SK-N-SH (cell line): Measurements from ENCODE around the gene MRPS6. TPM values are rescaled to one million over a fixed set of nuclear protein-coding genes. Genes with fewer than 3 reads are reported as not detected.

Experiments
- CTCF ChIA-PET: fragments of 300-600, 350-600 bp; formaldehyde crosslinking; extraction: SDS; loops from one replicate; lab custom pipeline; 2021; lab: Yijun Ruan, JAX
- POLR2A ChIA-PET: fragments of 350-600 bp; sonication (Branson Sonifier 250); formaldehyde crosslinking; extraction: SDS; loops from one replicate; lab custom pipeline; 2020; ENCODE audit warnings: antibody characterized with exemption, inconsistent platforms; lab: Yijun Ruan, JAX
- DNase-seq: peaks from one replicate; pipeline ENCODE4 v3.0.0; 2012
- H2AFZ ChIP-seq: fragments of 200-600 bp; sonication (generic); 2 replicates; pipeline ENCODE4 v1.8.1; 2016; ENCODE audit warnings: antibody characterized with exemption, mild to moderate bottlenecking, low read depth
- H3F3A ChIP-seq: fragments of 200-600 bp; sonication (generic); replicated peaks from 2 replicates; pipeline ENCODE3; 2016; ENCODE audit warnings: antibody characterized with exemption, mild to moderate bottlenecking; ENCODE audit not compliant: insufficient read depth
- H3K27ac ChIP-seq, 2 experiments: fragments of 200-500 bp in 1 of 2; fragments of 200-600 bp in 1 of 2; sonication (Bioruptor generic) in 1 of 2; sonication (generic), shearing (Covaris generic) in 1 of 2; 2 replicates each; pipeline versions ENCODE4 v1.5.1 to v1.6.1; 2014 to 2016; ENCODE audit warnings: low read depth in 2 of 2, inconsistent platforms in 1 of 2, low read length in 1 of 2, mild to moderate bottlenecking in 1 of 2, mixed read lengths in 1 of 2
- H3K27me3 ChIP-seq: fragments of 200-600 bp; sonication (generic), shearing (Covaris generic); 2 replicates; pipeline ENCODE4 v1.6.1; 2016; ENCODE audit warnings: mixed run types; ENCODE audit not compliant: insufficient read depth
- H3K36me3 ChIP-seq, 2 experiments: fragments of 200-500 bp in 1 of 2; fragments of 200-600 bp in 1 of 2; sonication (Bioruptor generic) in 1 of 2; sonication (generic) in 1 of 2; replicated peaks in 1 of 2; 2 replicates each; pipeline versions ENCODE3 to v1.5.1; 2014 to 2016; ENCODE audit warnings: low read length in 1 of 2, mild to moderate bottlenecking in 1 of 2; ENCODE audit not compliant: insufficient read depth in 2 of 2, control insufficient read depth in 1 of 2
- H3K4me1 ChIP-seq, 2 experiments: fragments of 200-500 bp in 1 of 2; fragments of 200-600 bp in 1 of 2; sonication (Bioruptor generic) in 1 of 2; sonication (generic), shearing (Covaris generic) in 1 of 2; 2 replicates each; pipeline versions ENCODE4 v1.5.1 to v1.6.1; 2014 to 2016; ENCODE audit warnings: low read depth in 1 of 2, low read length in 1 of 2, mixed run types in 1 of 2; ENCODE audit not compliant: insufficient read depth in 2 of 2, control insufficient read depth in 1 of 2
- H3K4me2 ChIP-seq: fragments of 200-600 bp; sonication (generic), shearing (Covaris generic); 2 replicates; pipeline ENCODE4 v1.6.1; 2017; ENCODE audit warnings: mixed run types
- H3K4me3 ChIP-seq, 2 experiments: fragments of 200-500 bp in 1 of 2; fragments of 200-600 bp in 1 of 2; sonication (Bioruptor generic) in 1 of 2; sonication (generic), shearing (Covaris generic) in 1 of 2; 2 replicates each; pipeline versions ENCODE4 v1.5.1 to v1.8.1; 2014 to 2016; ENCODE audit warnings: low read depth in 2 of 2, inconsistent platforms in 1 of 2, low read length in 1 of 2, mild to moderate bottlenecking in 1 of 2, mixed read lengths in 1 of 2, moderate library complexity in 1 of 2
- H3K79me2 ChIP-seq: fragments of 200-600 bp; sonication (generic); 2 replicates; pipeline ENCODE4 v1.8.1; 2017; ENCODE audit warnings: mild to moderate bottlenecking; ENCODE audit not compliant: insufficient read depth
- H3K9ac ChIP-seq: fragments of 200-600 bp; sonication (generic); 2 replicates; pipeline ENCODE4 v1.6.1; 2017; ENCODE audit warnings: mixed run types
- H3K9me2 ChIP-seq: fragments of 200-600 bp; sonication (generic); 2 replicates; pipeline ENCODE4 v1.6.1; 2017; ENCODE audit warnings: mixed run types
- H3K9me3 ChIP-seq: fragments of 200-600 bp; sonication (generic); 2 replicates; pipeline ENCODE4 v1.6.1; 2017; ENCODE audit warnings: mixed run types, mild to moderate bottlenecking, moderate library complexity
- H4K20me1 ChIP-seq: fragments of 200-600 bp; sonication (generic); 2 replicates; pipeline ENCODE4 v1.6.1; 2017; ENCODE audit warnings: mild to moderate bottlenecking, mixed run types; ENCODE audit not compliant: insufficient read depth
- CHD2 ChIP-seq: fragments of 150-350 bp; IDR thresholded peaks from 2 replicates; pipeline ENCODE4 v1.6.1; 2018; ENCODE audit warnings: low read length; ENCODE audit not compliant: partially characterized antibody
- ELF1 ChIP-seq: IDR thresholded peaks from 2 replicates; pipeline ENCODE4 v1.4.0; 2012
- FOXJ3 ChIP-seq: sonication (generic); formaldehyde crosslinking; IDR thresholded peaks from 2 replicates; pipeline ENCODE4 v1.5.1; 2020; ENCODE audit warnings: mild to moderate bottlenecking, missing genetic modification reagents
- GATA2 ChIP-seq: sonication (generic); formaldehyde crosslinking; IDR thresholded peaks from 2 replicates; pipeline ENCODE4 v1.5.0; 2020; ENCODE audit warnings: mild to moderate bottlenecking, missing genetic modification reagents
- JUND ChIP-seq: IDR thresholded peaks from 2 replicates; pipeline ENCODE4 v1.4.0; 2012
- MEF2A ChIP-seq: IDR thresholded peaks from 2 replicates; pipeline ENCODE4 v1.4.0; 2012; ENCODE audit warnings: low read depth, borderline replicate concordance
- NFIC ChIP-seq: IDR thresholded peaks from 2 replicates; pipeline ENCODE4 v1.4.0; 2012; ENCODE audit warnings: borderline replicate concordance
- RAD21 ChIP-seq: IDR thresholded peaks from 2 replicates; pipeline ENCODE4 v1.6.1; 2012; ENCODE audit warnings: mild to moderate bottlenecking, low read length
- RCOR1 ChIP-seq: fragments of 150-350 bp; IDR thresholded peaks from 2 replicates; pipeline ENCODE4 v1.6.1; 2017; ENCODE audit warnings: antibody characterized with exemption, low read length
- RFX5 ChIP-seq: IDR thresholded peaks from 2 replicates; pipeline ENCODE4 v1.6.1; 2012; ENCODE audit warnings: mild to moderate bottlenecking, improper control_type of control experiment, low read length
- SIN3A ChIP-seq: IDR thresholded peaks from 2 replicates; pipeline ENCODE4 v1.6.1; 2012; ENCODE audit warnings: low read depth, mild to moderate bottlenecking, low read length, moderate library complexity, borderline replicate concordance
- SMC3 ChIP-seq: IDR thresholded peaks from 2 replicates; pipeline ENCODE4 v1.6.1; 2012; ENCODE audit warnings: low read depth, low read length, improper control_type of control experiment
- TCF12 ChIP-seq: IDR thresholded peaks from 2 replicates; pipeline ENCODE4 v1.4.0; 2012
- WGBS: methylation state at CpG from one replicate; pipeline ENCODE4 v1.1.6; 2017; ENCODE audit warnings: low lambda C conversion rate; 5-methylcytosine and 5-hydroxymethylcytosine counted together
- polyA plus RNA-seq, 3 experiments: library from polyadenylated mRNA; depleted of rRNA; stranded (reverse); fragments of >200 nt; gene quantifications; 2 replicates each; pipeline ENCODE4 v1.2.3, GENCODE V29; 2012
- TF ChIP-seq, protein P1 (sequence below): fragments of 200-600 bp; sonication (generic); IDR thresholded peaks from 2 replicates; pipeline ENCODE4 v1.6.1; 2017; ENCODE audit warnings: antibody characterized with exemption, mild to moderate bottlenecking, moderate library complexity
- TF ChIP-seq, protein P2 (sequence below): IDR thresholded peaks from 2 replicates; pipeline ENCODE4; 2012
- TF ChIP-seq, protein P3 (sequence below): fragments of 150-350 bp; IDR thresholded peaks from 2 replicates; pipeline ENCODE4 v1.6.1; 2017; ENCODE audit warnings: antibody characterized with exemption, low read length, low read depth, borderline replicate concordance

Gene MRPS6
- polyA plus RNA-seq, 1 of the 3 experiments (the other 2 are of a cell fraction): 69.2 TPM

DNA sequence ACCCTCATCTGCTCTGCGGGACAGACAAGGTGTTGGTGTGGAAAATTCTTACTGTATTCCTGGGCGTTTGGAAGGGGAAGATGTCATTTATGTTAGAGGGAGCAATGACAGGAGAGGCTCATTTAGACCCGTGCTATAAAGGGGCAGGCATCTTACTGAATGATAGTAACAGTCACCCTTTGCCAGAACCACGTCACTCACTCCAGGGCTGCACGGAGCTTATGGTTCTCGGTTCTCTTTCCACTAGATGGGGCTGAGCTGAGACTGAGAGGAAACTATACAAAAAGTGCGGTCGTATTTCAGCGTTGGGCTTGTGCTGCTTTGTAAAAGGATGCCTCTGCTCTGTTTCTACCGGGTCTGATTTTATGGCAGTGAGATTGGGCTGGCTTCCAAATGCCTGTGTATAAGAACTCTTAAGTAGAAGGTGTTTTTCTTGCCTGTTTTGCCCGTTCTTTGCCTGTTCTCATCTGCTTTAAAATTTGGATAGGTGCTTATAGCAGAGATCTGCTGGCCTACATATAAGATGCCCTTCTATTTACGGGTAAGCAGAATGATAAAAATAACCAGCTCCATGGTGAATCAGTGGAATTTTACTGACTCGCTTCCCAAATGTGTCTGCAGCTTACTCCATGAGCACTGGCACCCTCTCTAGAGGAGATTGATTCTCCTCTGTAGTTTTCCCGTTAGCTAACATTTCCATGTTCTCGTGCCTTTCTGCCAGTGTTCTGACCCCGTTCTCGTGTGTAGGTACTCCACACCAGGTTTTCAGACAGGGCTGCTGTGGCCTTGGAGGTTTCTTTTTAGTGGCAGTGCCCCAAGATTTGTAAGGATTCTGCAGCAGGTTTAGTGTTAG, 55.9 kb downstream of the MRPS6 start:
- peak overlapping the region; percentile 37; the same call in 1 of the 2 replicates for H3K9ac ChIP-seq
- no peaks in the 10 kb centered on the region for H3K9me2 ChIP-seq
- peak overlapping the region; percentile 24 to 54 for H3K4me3 ChIP-seq
- WGBS: 19% methylated on average over 15 of the region's 17 CpGs
- H3K27me3 ChIP-seq: no peaks in the 10 kb centered on the region
- peaks cover 27 to 45% of the 10 kb centered on the region in 2 experiments for H3K4me1 ChIP-seq
- TF ChIP-seq NFIC (no peak; the same call in 1 of the 2 replicates), MEF2A (peak; percentile 3; the same call in 1 of the 2 replicates), JUND (no peak), SMC3 (peak; percentile 51), GATA2 (no peak), RFX5 (no peak), RCOR1 (no peak), SIN3A (no peak), FOXJ3 (CRISPR knock-in tag) (no peak), TCF12 (no peak), ELF1 (no peak), RAD21 (peak; percentile 59), CHD2 (no peak)
- TF ChIP-seq, protein P1, sequence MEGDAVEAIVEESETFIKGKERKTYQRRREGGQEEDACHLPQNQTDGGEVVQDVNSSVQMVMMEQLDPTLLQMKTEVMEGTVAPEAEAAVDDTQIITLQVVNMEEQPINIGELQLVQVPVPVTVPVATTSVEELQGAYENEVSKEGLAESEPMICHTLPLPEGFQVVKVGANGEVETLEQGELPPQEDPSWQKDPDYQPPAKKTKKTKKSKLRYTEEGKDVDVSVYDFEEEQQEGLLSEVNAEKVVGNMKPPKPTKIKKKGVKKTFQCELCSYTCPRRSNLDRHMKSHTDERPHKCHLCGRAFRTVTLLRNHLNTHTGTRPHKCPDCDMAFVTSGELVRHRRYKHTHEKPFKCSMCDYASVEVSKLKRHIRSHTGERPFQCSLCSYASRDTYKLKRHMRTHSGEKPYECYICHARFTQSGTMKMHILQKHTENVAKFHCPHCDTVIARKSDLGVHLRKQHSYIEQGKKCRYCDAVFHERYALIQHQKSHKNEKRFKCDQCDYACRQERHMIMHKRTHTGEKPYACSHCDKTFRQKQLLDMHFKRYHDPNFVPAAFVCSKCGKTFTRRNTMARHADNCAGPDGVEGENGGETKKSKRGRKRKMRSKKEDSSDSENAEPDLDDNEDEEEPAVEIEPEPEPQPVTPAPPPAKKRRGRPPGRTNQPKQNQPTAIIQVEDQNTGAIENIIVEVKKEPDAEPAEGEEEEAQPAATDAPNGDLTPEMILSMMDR: peak; percentile 60
- TF ChIP-seq, protein P2, sequence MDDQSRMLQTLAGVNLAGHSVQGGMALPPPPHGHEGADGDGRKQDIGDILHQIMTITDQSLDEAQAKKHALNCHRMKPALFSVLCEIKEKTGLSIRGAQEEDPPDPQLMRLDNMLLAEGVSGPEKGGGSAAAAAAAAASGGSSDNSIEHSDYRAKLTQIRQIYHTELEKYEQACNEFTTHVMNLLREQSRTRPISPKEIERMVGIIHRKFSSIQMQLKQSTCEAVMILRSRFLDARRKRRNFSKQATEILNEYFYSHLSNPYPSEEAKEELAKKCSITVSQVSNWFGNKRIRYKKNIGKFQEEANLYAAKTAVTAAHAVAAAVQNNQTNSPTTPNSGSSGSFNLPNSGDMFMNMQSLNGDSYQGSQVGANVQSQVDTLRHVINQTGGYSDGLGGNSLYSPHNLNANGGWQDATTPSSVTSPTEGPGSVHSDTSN: peak; percentile 68
- TF ChIP-seq, protein P3, sequence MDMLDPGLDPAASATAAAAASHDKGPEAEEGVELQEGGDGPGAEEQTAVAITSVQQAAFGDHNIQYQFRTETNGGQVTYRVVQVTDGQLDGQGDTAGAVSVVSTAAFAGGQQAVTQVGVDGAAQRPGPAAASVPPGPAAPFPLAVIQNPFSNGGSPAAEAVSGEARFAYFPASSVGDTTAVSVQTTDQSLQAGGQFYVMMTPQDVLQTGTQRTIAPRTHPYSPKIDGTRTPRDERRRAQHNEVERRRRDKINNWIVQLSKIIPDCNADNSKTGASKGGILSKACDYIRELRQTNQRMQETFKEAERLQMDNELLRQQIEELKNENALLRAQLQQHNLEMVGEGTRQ: no peak
- peak overlapping the region; percentile 55 for H2AFZ ChIP-seq
- CTCF ChIA-PET: interaction anchor here (0.5 to 2.7 kb wide), 15 partner anchors 8 to 221 kb away, joined by 3 to 15 read pairs (median 5); partner anchors contain the start of genes MRPS6 and SLC5A3
- no peaks in the 10 kb centered on the region for H3K9me3 ChIP-seq
- POLR2A ChIA-PET: interaction anchor here (1.3 kb wide), 1 partner anchor 56 kb away, joined by 3 read pairs; the partner anchor contains the start of genes MRPS6 and SLC5A3
- peaks cover 59% of the 10 kb centered on the region for H3K79me2 ChIP-seq
- no peaks in the 10 kb centered on the region for H4K20me1 ChIP-seq
- peaks cover 14 to 15% of the 10 kb centered on the region in 2 experiments for H3K36me3 ChIP-seq
- DNase-seq: peak; percentile 49
- peaks cover 16% of the 10 kb centered on the region for H3F3A ChIP-seq
- peak overlapping the region; percentile 87 to 95 for H3K27ac ChIP-seq
- H3K4me2 ChIP-seq: peak overlapping the region; percentile 80
